Liver (tissue), 9 donors: ENCODE measurements around the gene MPP1. TPM values are rescaled to one million over a fixed set of nuclear protein-coding genes. Genes with fewer than 3 reads are reported as not detected.

Experiments
- DNase-seq: peaks from one replicate; pipeline ENCODE4 v3.0.0-alpha.2; 2017; ENCODE audit warnings: low spot score
- H3K27ac ChIP-seq, 2 donors: one replicate each; pipeline ENCODE4 v1.7.0; 2013; ENCODE audit warnings: inconsistent platforms in 2 of 2, low read length in 2 of 2, control low read depth in 1 of 2, low read depth in 1 of 2, mild to moderate bottlenecking in 1 of 2
- H3K27me3 ChIP-seq, 4 donors: one replicate each; pipeline versions ENCODE4 v1.6.1 to v1.7.0; 2013; ENCODE audit warnings: low read length in 3 of 4, inconsistent platforms in 1 of 4, mild to moderate bottlenecking in 1 of 4, moderate library complexity in 1 of 4; ENCODE audit not compliant: control insufficient read depth in 4 of 4, insufficient read depth in 4 of 4
- H3K36me3 ChIP-seq, 4 donors: one replicate each; pipeline versions ENCODE4 v1.6.1 to v1.7.0; 2013; ENCODE audit warnings: low read length in 3 of 4, mild to moderate bottlenecking in 3 of 4, low read depth in 1 of 4, moderate library complexity in 1 of 4; ENCODE audit not compliant: control insufficient read depth in 4 of 4, insufficient read depth in 3 of 4
- H3K4me1 ChIP-seq, 4 donors: one replicate each; pipeline versions ENCODE4 v1.6.1 to v1.7.0; 2013; ENCODE audit warnings: low read length in 3 of 4, mild to moderate bottlenecking in 3 of 4, moderate library complexity in 1 of 4; ENCODE audit not compliant: control insufficient read depth in 4 of 4, insufficient read depth in 4 of 4
- H3K4me3 ChIP-seq, 3 donors: one replicate each; pipeline versions ENCODE4 v1.6.1 to v1.7.0; 2013; ENCODE audit warnings: low read length in 3 of 3, control low read depth in 1 of 3, low read depth in 1 of 3, mild to moderate bottlenecking in 1 of 3
- H3K9ac ChIP-seq, 2 donors: one replicate each; pipeline ENCODE4 v1.7.0; 2013; ENCODE audit warnings: low read length in 2 of 2, mild to moderate bottlenecking in 2 of 2, moderate library complexity in 2 of 2, control low read depth in 1 of 2, low read depth in 1 of 2
- H3K9me3 ChIP-seq, 4 donors: one replicate each; pipeline versions ENCODE4 v1.6.1 to v1.7.0; 2013; ENCODE audit warnings: low read length in 3 of 4; ENCODE audit not compliant: control insufficient read depth in 4 of 4
- EGR1 ChIP-seq, 2 donors: IDR thresholded peaks; 2 replicates each; pipeline ENCODE4 v1.6.1; 2016 to 2018; ENCODE audit warnings: antibody characterized with exemption in 2 of 2, low read depth in 2 of 2
- FOXA1 ChIP-seq: IDR thresholded peaks from 2 replicates; pipeline ENCODE4 v1.6.1; 2016; ENCODE audit warnings: antibody characterized with exemption
- FOXA2 ChIP-seq: IDR thresholded peaks from 2 replicates; pipeline ENCODE4 v1.6.1; 2016; ENCODE audit warnings: antibody characterized with exemption
- GABPA ChIP-seq, 2 donors: IDR thresholded peaks in 1 of 2; conservative IDR thresholded peaks in 1 of 2; 2 replicates each; pipeline ENCODE4 v1.6.1; 2016; ENCODE audit warnings: antibody characterized with exemption in 2 of 2, mild to moderate bottlenecking in 1 of 2, moderate library complexity in 1 of 2
- HNF4A ChIP-seq, 2 donors: conservative IDR thresholded peaks; 2 replicates each; pipeline ENCODE4 v1.6.1; 2016; ENCODE audit warnings: antibody characterized with exemption in 2 of 2, mild to moderate bottlenecking in 2 of 2
- HNF4G ChIP-seq: IDR thresholded peaks from 2 replicates; pipeline ENCODE4 v1.6.1; 2016; ENCODE audit warnings: antibody characterized with exemption
- NR2F2 ChIP-seq: IDR thresholded peaks from 2 replicates; pipeline ENCODE4 v1.6.1; 2016; ENCODE audit warnings: antibody characterized with exemption
- RAD21 ChIP-seq, 2 donors: IDR thresholded peaks; 2 replicates each; pipeline ENCODE4 v1.6.1; 2016; ENCODE audit warnings: antibody characterized with exemption in 2 of 2, mild to moderate bottlenecking in 2 of 2
- REST ChIP-seq: IDR thresholded peaks from 2 replicates; pipeline ENCODE4 v1.6.1; 2016; ENCODE audit warnings: antibody characterized with exemption, mild to moderate bottlenecking
- RXRA ChIP-seq, 2 donors: IDR thresholded peaks; 2 replicates each; pipeline ENCODE4 v1.6.1; 2017 to 2018; ENCODE audit warnings: antibody characterized with exemption in 2 of 2, mild to moderate bottlenecking in 1 of 2
- SP1 ChIP-seq: IDR thresholded peaks from 2 replicates; pipeline ENCODE4 v1.6.1; 2018; ENCODE audit warnings: antibody characterized with exemption, mild to moderate bottlenecking
- TAF1 ChIP-seq: conservative IDR thresholded peaks from 2 replicates; pipeline ENCODE4 v1.6.1; 2016; ENCODE audit warnings: antibody characterized with exemption, mild to moderate bottlenecking
- YY1 ChIP-seq: IDR thresholded peaks from 2 replicates; pipeline ENCODE4 v1.6.1; 2016; ENCODE audit warnings: antibody characterized with exemption, mild to moderate bottlenecking
- WGBS: extraction: QIAGEN DNeasy Blood & Tissue Kit; methylation state at CpG from one replicate; pipeline ENCODE4 v1.1.7; 2013; 5-methylcytosine and 5-hydroxymethylcytosine counted together
- polyA plus RNA-seq, 2 donors: library from polyadenylated mRNA; stranded (reverse) in 1 of 2; unstranded in 1 of 2; fragments of 200-250 nt in 1 of 2; fragments of >200 nt in 1 of 2; fragmentation: Nextera tagmentation in 1 of 2; extraction: Ambion mirVana in 1 of 2; gene quantifications; one replicate each; pipeline versions ENCODE4 v1.2.1 to v1.2.3, GENCODE V29; 2013 to 2015
- total RNA-seq, 2 donors: library from RNA; depleted of rRNA; stranded (reverse); fragments of >200 nt; gene quantifications; one replicate each; pipeline ENCODE4 v1.2.3, GENCODE V29; 2014
- TF ChIP-seq, protein P1 (sequence below): IDR thresholded peaks from 2 replicates; pipeline ENCODE4 v1.6.1; 2016; ENCODE audit warnings: antibody characterized with exemption
- TF ChIP-seq, protein P2 (sequence below): IDR thresholded peaks from 2 replicates; pipeline ENCODE4 v1.6.1; 2016; ENCODE audit warnings: antibody characterized with exemption
- TF ChIP-seq, protein P3 (sequence below): fragments of 150-350 bp; IDR thresholded peaks from 2 replicates; pipeline ENCODE4 v1.5.1; 2017; ENCODE audit warnings: improper control_type of control experiment, low read depth, low read length; ENCODE audit not compliant: missing input control
- TF ChIP-seq, protein P4 (sequence below): IDR thresholded peaks from 2 replicates; pipeline ENCODE4 v1.6.1; 2016; ENCODE audit warnings: antibody characterized with exemption
- donor health status: healthy.
- donor health status: healthy.
- donor health status: healthy.
- donor health status: healthy.
- donor health status: healthy.

Gene MPP1
- total and polyA plus RNA-seq, 4 donors, result 13.8 to 168 (median 23.4) TPM

- TF ChIP-seq, protein P1, sequence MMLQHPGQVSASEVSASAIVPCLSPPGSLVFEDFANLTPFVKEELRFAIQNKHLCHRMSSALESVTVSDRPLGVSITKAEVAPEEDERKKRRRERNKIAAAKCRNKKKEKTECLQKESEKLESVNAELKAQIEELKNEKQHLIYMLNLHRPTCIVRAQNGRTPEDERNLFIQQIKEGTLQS, result no peak
- TF ChIP-seq GABPA (IDR thresholded peaks at IDR 0.05 in 1 of 2, conservative IDR thresholded peaks at IDR 0.05 in 1 of 2), result no peak
- TF ChIP-seq, protein P2, sequence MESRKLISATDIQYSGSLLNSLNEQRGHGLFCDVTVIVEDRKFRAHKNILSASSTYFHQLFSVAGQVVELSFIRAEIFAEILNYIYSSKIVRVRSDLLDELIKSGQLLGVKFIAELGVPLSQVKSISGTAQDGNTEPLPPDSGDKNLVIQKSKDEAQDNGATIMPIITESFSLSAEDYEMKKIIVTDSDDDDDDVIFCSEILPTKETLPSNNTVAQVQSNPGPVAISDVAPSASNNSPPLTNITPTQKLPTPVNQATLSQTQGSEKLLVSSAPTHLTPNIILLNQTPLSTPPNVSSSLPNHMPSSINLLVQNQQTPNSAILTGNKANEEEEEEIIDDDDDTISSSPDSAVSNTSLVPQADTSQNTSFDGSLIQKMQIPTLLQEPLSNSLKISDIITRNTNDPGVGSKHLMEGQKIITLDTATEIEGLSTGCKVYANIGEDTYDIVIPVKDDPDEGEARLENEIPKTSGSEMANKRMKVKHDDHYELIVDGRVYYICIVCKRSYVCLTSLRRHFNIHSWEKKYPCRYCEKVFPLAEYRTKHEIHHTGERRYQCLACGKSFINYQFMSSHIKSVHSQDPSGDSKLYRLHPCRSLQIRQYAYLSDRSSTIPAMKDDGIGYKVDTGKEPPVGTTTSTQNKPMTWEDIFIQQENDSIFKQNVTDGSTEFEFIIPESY, result no peak
- TF ChIP-seq REST, result no peak
- TF ChIP-seq, protein P3, sequence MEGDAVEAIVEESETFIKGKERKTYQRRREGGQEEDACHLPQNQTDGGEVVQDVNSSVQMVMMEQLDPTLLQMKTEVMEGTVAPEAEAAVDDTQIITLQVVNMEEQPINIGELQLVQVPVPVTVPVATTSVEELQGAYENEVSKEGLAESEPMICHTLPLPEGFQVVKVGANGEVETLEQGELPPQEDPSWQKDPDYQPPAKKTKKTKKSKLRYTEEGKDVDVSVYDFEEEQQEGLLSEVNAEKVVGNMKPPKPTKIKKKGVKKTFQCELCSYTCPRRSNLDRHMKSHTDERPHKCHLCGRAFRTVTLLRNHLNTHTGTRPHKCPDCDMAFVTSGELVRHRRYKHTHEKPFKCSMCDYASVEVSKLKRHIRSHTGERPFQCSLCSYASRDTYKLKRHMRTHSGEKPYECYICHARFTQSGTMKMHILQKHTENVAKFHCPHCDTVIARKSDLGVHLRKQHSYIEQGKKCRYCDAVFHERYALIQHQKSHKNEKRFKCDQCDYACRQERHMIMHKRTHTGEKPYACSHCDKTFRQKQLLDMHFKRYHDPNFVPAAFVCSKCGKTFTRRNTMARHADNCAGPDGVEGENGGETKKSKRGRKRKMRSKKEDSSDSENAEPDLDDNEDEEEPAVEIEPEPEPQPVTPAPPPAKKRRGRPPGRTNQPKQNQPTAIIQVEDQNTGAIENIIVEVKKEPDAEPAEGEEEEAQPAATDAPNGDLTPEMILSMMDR, result no peak
- no peak for TF ChIP-seq RAD21 (IDR thresholded peaks at IDR 0.05)
- TF ChIP-seq HNF4A (conservative IDR thresholded peaks at IDR 0.05), result no peak
- TF ChIP-seq, protein P4, sequence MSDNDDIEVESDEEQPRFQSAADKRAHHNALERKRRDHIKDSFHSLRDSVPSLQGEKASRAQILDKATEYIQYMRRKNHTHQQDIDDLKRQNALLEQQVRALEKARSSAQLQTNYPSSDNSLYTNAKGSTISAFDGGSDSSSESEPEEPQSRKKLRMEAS, result no peak
- no peak for TF ChIP-seq TAF1
- TF ChIP-seq FOXA2, result no peak
- no peak for TF ChIP-seq RXRA (IDR thresholded peaks at IDR 0.05)
- TF ChIP-seq YY1, result no peak
- TF ChIP-seq NR2F2, result no peak
- no peak for TF ChIP-seq FOXA1
- TF ChIP-seq EGR1 (IDR thresholded peaks at IDR 0.05; ENCODE audit: low read depth in 2 of 2), result no peak
- no peak for TF ChIP-seq HNF4G
- WGBS, result 87% methylated on average over 3 of the region's 3 CpGs
Measured at GRCh38 chrX:154822029-154822428, 16.7 kb upstream of the MPP1 start.

GRCh38 chrX:154821523-154821922, 16.2 kb upstream of the MPP1 start:
- H3K27me3 ChIP-seq, result no peaks in the 10 kb centered on the region
- TF ChIP-seq TAF1, result no peak
- TF ChIP-seq FOXA1, result no peak
- TF ChIP-seq RAD21 (IDR thresholded peaks at IDR 0.05), result no peak
- TF ChIP-seq REST, result no peak
- no peak for TF ChIP-seq FOXA2
- no peak for TF ChIP-seq YY1
- no peak for TF ChIP-seq HNF4G
- no peak for TF ChIP-seq GABPA (IDR thresholded peaks at IDR 0.05 in 1 of 2, conservative IDR thresholded peaks at IDR 0.05 in 1 of 2)
- no peak for TF ChIP-seq SP1
- no peak for TF ChIP-seq NR2F2
- no peak for DNase-seq
- H3K36me3 ChIP-seq, result no peaks in the 10 kb centered on the region
- H3K4me3 ChIP-seq, result no peak overlapping the region
- H3K27ac ChIP-seq, result no peak overlapping the region
- no peaks in the 10 kb centered on the region for H3K4me1 ChIP-seq
- H3K9me3 ChIP-seq, result no peaks in the 10 kb centered on the region
- H3K9ac ChIP-seq, result no peak overlapping the region

More at GRCh38 chrX:154822029-154822428, 16.7 kb upstream of the MPP1 start:
- Histone ChIP-seq H3K9ac (no peak overlapping the region), H3K36me3 (no peaks in the 10 kb centered on the region), H3K4me1 (no peaks in the 10 kb centered on the region), H3K9me3 (no peaks in the 10 kb centered on the region), H3K4me3 (no peak overlapping the region), H3K27me3 (no peaks in the 10 kb centered on the region), H3K27ac (no peak overlapping the region)
- DNase-seq, result no peak
